Endodermal cell (in vitro differentiated cells): ENCODE results near the gene PLK5. TPM values are rescaled to one million over a fixed set of nuclear protein-coding genes. Genes with fewer than 3 reads are reported as not detected.

Experiments used
- DNase-seq: peaks from one replicate; pipeline ENCODE4 v3.0.0-alpha.2; 2017
- H3K27ac ChIP-seq: 2 replicates; pipeline ENCODE4 v1.5.1; 2013; ENCODE audit warnings: mild to moderate bottlenecking, low read depth, low read length, moderate library complexity
- H3K27me3 ChIP-seq: 2 replicates; pipeline ENCODE4 v1.6.1; 2013; ENCODE audit warnings: mild to moderate bottlenecking, low read length, moderate library complexity; ENCODE audit not compliant: insufficient read depth, control insufficient read depth, poor library complexity, severe bottlenecking
- H3K36me3 ChIP-seq: 2 replicates; pipeline ENCODE4 v1.7.0; 2013; ENCODE audit warnings: mild to moderate bottlenecking, low read length, moderate library complexity; ENCODE audit not compliant: control insufficient read depth, insufficient read depth
- H3K4me1 ChIP-seq: one replicate; pipeline ENCODE4 v1.7.0; 2013; ENCODE audit warnings: low read length; ENCODE audit not compliant: control insufficient read depth, insufficient read depth
- H3K4me3 ChIP-seq: 2 replicates; pipeline ENCODE4 v1.5.1; 2013; ENCODE audit warnings: mild to moderate bottlenecking, low read length, moderate library complexity
- H3K9ac ChIP-seq: 2 replicates; pipeline ENCODE4 v1.6.1; 2013; ENCODE audit warnings: mild to moderate bottlenecking, low read length, moderate library complexity; ENCODE audit not compliant: poor library complexity, severe bottlenecking; ENCODE audit errors: extremely low read depth
- H3K9me3 ChIP-seq: 2 replicates; pipeline ENCODE4 v1.6.1; 2013; ENCODE audit warnings: mild to moderate bottlenecking, low read length, moderate library complexity; ENCODE audit not compliant: control insufficient read depth
- H3K27ac Mint-ChIP-seq: 2 replicates; pipeline ENCODE4 v1.8.0; 2020; ENCODE audit warnings: mixed read lengths
- H3K27me3 Mint-ChIP-seq: 2 replicates; pipeline ENCODE4 v1.8.0; 2021; ENCODE audit warnings: mild to moderate bottlenecking, mixed read lengths; ENCODE audit not compliant: insufficient read depth
- H3K36me3 Mint-ChIP-seq: 2 replicates; pipeline ENCODE4 v1.8.0; 2020; ENCODE audit warnings: low read depth, mixed read lengths
- H3K4me1 Mint-ChIP-seq: 2 replicates; pipeline ENCODE4 v1.8.0; 2020; ENCODE audit warnings: mixed read lengths
- H3K4me3 Mint-ChIP-seq: 2 replicates; pipeline ENCODE4 v1.8.0; 2020; ENCODE audit warnings: mild to moderate bottlenecking, moderate library complexity, mixed read lengths
- H3K9me3 Mint-ChIP-seq: 2 replicates; pipeline ENCODE4 v1.8.0; 2020; ENCODE audit warnings: mild to moderate bottlenecking, mixed read lengths
- CTCF ChIP-seq: fragments of 200-600 bp; sonication (generic); conservative IDR thresholded peaks from 2 replicates; pipeline ENCODE4 v1.5.0; 2021; ENCODE audit warnings: antibody characterized with exemption, mild to moderate bottlenecking
- WGBS, 2 experiments: methylation state at CpG; one replicate each; pipeline versions ENCODE4 v1.1.5 to v1.1.7; 2013; ENCODE audit warnings: missing lambda C conversion rate in 2 of 2, mixed read lengths in 1 of 2; ENCODE audit not compliant: insufficient coverage in 1 of 2, insufficient read length in 1 of 2; 5-methylcytosine and 5-hydroxymethylcytosine counted together
- total RNA-seq, 2 donors: library from RNA; stranded (reverse); fragmentation: NEBNext Ultra II Directional in 1 of 2; extraction: Animal tissue kit (Norgen Biotek cat#: 25700) in 1 of 2; gene quantifications; 2 replicates in 1 of 2; 3 replicates in 1 of 2; pipeline ENCODE4 v1.2.1, GENCODE V29; 2021

The PLK5 gene
- total RNA-seq, 2 donors from 2014 or later = 0.48 TPM; not detected in 1

- Mint-ChIP-seq H3K27ac (no peak overlapping the region), H3K36me3 (peaks cover 6% of the 10 kb centered on the region), H3K9me3 (no peaks in the 10 kb centered on the region), H3K4me1 (no peaks in the 10 kb centered on the region), H3K4me3 (no peak overlapping the region), H3K27me3 (peaks cover 35% of the 10 kb centered on the region)
- 87 to 95% methylated on average over 7 to 9 of the region's 9 CpGs for WGBS, 2 experiments
- no peak for DNase-seq
- no peak overlapping the region for H3K4me3 ChIP-seq
- H3K9me3 ChIP-seq = no peaks in the 10 kb centered on the region
- H3K9ac ChIP-seq = no peak overlapping the region
- no peak overlapping the region for H3K27ac ChIP-seq
- no peaks in the 10 kb centered on the region for H3K4me1 ChIP-seq
- TF ChIP-seq CTCF = no peak
- H3K36me3 ChIP-seq = peaks cover 4% of the 10 kb centered on the region
- H3K27me3 ChIP-seq = peaks cover 21% of the 10 kb centered on the region
Observed at GRCh38 chr19:1572795-1573194, 48.9 kb downstream of the PLK5 start.

DNA sequence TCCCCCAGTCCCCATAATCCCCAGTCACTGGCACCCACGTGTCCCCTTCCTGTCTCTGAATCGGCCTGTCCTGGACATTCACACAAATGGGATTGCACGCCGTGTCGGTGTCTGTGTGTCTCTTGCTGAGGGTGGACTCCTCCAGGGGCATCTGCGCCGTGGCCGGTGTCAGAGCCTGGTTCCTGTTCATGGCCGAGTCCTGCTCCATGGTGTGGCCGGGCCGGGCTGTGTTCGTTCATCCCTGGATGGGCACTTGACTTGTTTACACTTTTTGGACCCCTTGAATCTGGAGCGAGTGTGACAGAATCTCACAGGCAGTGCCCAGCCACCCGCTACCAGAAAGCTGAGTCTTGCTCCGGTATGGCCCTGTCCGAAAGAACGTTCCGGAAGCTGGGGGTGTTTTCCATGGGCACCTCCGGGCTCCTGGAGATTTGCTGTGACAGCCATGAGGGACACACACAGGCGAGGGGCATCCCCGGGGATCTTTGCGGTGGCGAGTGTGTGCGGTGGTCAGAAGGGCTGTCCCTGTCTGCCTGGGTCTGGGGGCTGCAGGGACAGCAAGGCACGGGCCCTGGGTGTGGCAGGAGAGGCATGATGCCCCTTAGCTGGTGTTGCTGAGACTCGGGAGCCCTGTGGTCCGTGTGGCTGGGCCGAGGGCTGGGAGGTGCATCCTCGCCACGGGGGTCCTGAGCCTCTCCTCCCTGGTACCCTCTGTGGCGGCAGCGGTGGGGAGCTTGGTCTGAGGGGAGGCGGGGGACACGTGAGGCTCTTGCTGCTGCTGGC is 50.7 kb downstream of the PLK5 start:
- TF ChIP-seq CTCF = no peak
- 95% methylated on average over 23 to 34 of the region's 34 CpGs for WGBS, 2 experiments
- H3K27ac Mint-ChIP-seq = no peak overlapping the region
- no peak overlapping the region for H3K4me3 Mint-ChIP-seq
- Histone ChIP-seq H3K27me3 (peaks cover 10% of the 10 kb centered on the region), H3K4me1 (no peaks in the 10 kb centered on the region), H3K4me3 (no peak overlapping the region), H3K36me3 (peaks cover 4% of the 10 kb centered on the region), H3K9me3 (no peaks in the 10 kb centered on the region), H3K27ac (no peak overlapping the region), H3K9ac (no peak overlapping the region)
- peaks cover 11% of the 10 kb centered on the region for H3K36me3 Mint-ChIP-seq
- peaks cover 23% of the 10 kb centered on the region for H3K27me3 Mint-ChIP-seq
- DNase-seq = no peak
- H3K4me1 Mint-ChIP-seq = no peaks in the 10 kb centered on the region
- no peaks in the 10 kb centered on the region for H3K9me3 Mint-ChIP-seq

GRCh38 chr19:1575323-1576241 is 51.7 kb downstream of the PLK5 start:
- no peaks in the 10 kb centered on the region for H3K9me3 Mint-ChIP-seq
- WGBS, 2 experiments = 94 to 96% methylated on average over 18 to 22 of the region's 22 CpGs
- H3K27ac Mint-ChIP-seq = no peak overlapping the region

More at GRCh38 chr19:1575323-1576241, 51.7 kb downstream of the PLK5 start:
- Histone ChIP-seq H3K27me3 (no peaks in the 10 kb centered on the region), H3K9ac (no peak overlapping the region), H3K4me1 (no peaks in the 10 kb centered on the region), H3K27ac (no peak overlapping the region), H3K9me3 (no peaks in the 10 kb centered on the region), H3K4me3 (no peak overlapping the region), H3K36me3 (peaks cover 12% of the 10 kb centered on the region)
- peaks cover 16% of the 10 kb centered on the region for H3K36me3 Mint-ChIP-seq
- H3K4me3 Mint-ChIP-seq = no peak overlapping the region
- H3K4me1 Mint-ChIP-seq = no peaks in the 10 kb centered on the region
- H3K27me3 Mint-ChIP-seq = peaks cover 13% of the 10 kb centered on the region
- no peak for TF ChIP-seq CTCF
- DNase-seq = no peak
